GM23338 (cell line): ENCODE measurements around the gene POLD3. TPM values are rescaled to one million over a fixed set of nuclear protein-coding genes. Genes with fewer than 3 reads are reported as not detected.

Source experiments
- ATAC-seq: fragments of 200-7000 bp; cut with Tn5 transposase; 3 replicates; pipeline ENCODE4 v1.9.1; 2020
- DNase-seq: peaks from one replicate; pipeline ENCODE4 v3.0.0-alpha.2; 2015; ENCODE audit warnings: low spot score
- H2AFZ ChIP-seq: fragments of 200-600 bp; sonication (generic); 2 replicates; pipeline ENCODE4 v1.8.0; 2016; ENCODE audit warnings: antibody characterized with exemption, mild to moderate bottlenecking, moderate library complexity
- H3F3A ChIP-seq: fragments of 200-600 bp; sonication (generic); replicated peaks from 2 replicates; pipeline ENCODE4 v1.8.0; 2017; ENCODE audit warnings: antibody characterized with exemption, mixed run types, low read depth
- H3K27ac ChIP-seq: fragments of 200-600 bp; sonication (generic); 2 replicates; pipeline ENCODE4 v1.6.1; 2016; ENCODE audit warnings: low read depth
- H3K27me3 ChIP-seq: fragments of 200-600 bp; sonication (generic); 2 replicates; pipeline ENCODE4 v1.8.0; 2016; ENCODE audit warnings: mild to moderate bottlenecking, mixed run types, moderate library complexity; ENCODE audit not compliant: insufficient read depth
- H3K36me3 ChIP-seq: fragments of 200-600 bp; sonication (generic); 2 replicates; pipeline ENCODE4 v1.8.0; 2016; ENCODE audit warnings: mild to moderate bottlenecking; ENCODE audit not compliant: insufficient read depth
- H3K4me1 ChIP-seq: fragments of 200-600 bp; sonication (generic); 2 replicates; pipeline ENCODE4 v1.8.0; 2016; ENCODE audit warnings: mild to moderate bottlenecking, moderate library complexity; ENCODE audit not compliant: insufficient read depth
- H3K4me2 ChIP-seq: fragments of 200-600 bp; sonication (generic); 2 replicates; pipeline ENCODE4 v1.7.1; 2017; ENCODE audit warnings: mixed run types
- H3K4me3 ChIP-seq: fragments of 200-600 bp; sonication (generic); 2 replicates; pipeline ENCODE4 v1.6.1; 2016; ENCODE audit warnings: mixed run types
- H3K79me2 ChIP-seq: fragments of 200-600 bp; sonication (generic); replicated peaks from 2 replicates; pipeline ENCODE4 v1.8.0; 2017; ENCODE audit warnings: mild to moderate bottlenecking; ENCODE audit not compliant: insufficient read depth
- H3K9me2 ChIP-seq: fragments of 200-600 bp; sonication (generic); 2 replicates; pipeline ENCODE4 v1.8.0; 2017; ENCODE audit not compliant: insufficient read depth
- H4K20me1 ChIP-seq: fragments of 200-600 bp; sonication (generic); replicated peaks from 2 replicates; pipeline ENCODE4 v1.8.0; 2017; ENCODE audit warnings: mild to moderate bottlenecking; ENCODE audit not compliant: insufficient read depth
- H3K27ac Mint-ChIP-seq: 2 replicates; pipeline ENCODE4 v1.8.0; 2020; ENCODE audit warnings: inconsistent platforms, mild to moderate bottlenecking, moderate library complexity, mixed read lengths
- H3K27me3 Mint-ChIP-seq: 3 replicates; pipeline ENCODE4 v1.8.0; 2022; ENCODE audit warnings: low read depth, mild to moderate bottlenecking, moderate library complexity, mixed read lengths, inconsistent platforms; ENCODE audit not compliant: insufficient read depth, poor library complexity
- H3K36me3 Mint-ChIP-seq: 3 replicates; pipeline ENCODE4 v1.8.0; 2021; ENCODE audit warnings: low read depth, mild to moderate bottlenecking, inconsistent platforms, moderate library complexity, mixed read lengths
- H3K4me1 Mint-ChIP-seq: 3 replicates; pipeline ENCODE4 v1.8.0; 2020; ENCODE audit warnings: mild to moderate bottlenecking, inconsistent platforms, mixed read lengths
- H3K4me3 Mint-ChIP-seq: 3 replicates; pipeline ENCODE4 v1.8.0; 2021; ENCODE audit warnings: moderate library complexity, mild to moderate bottlenecking, inconsistent platforms, mixed read lengths
- H3K9me3 Mint-ChIP-seq: 3 replicates; pipeline ENCODE4 v1.8.0; 2020; ENCODE audit warnings: moderate library complexity, mild to moderate bottlenecking, inconsistent platforms, mixed read lengths
- CREB1 ChIP-seq: fragments of 250-450 bp; sonication (Bioruptor Pico); IDR thresholded peaks from 2 replicates; pipeline ENCODE4 v1.5.0; 2020; ENCODE audit warnings: low read depth, mild to moderate bottlenecking, moderate library complexity
- ETS1 ChIP-seq: IDR thresholded peaks from 2 replicates; pipeline ENCODE4 v1.6.1; 2016; ENCODE audit warnings: antibody characterized with exemption
- EZH2 ChIP-seq: fragments of 200-600 bp; sonication (generic); IDR thresholded peaks from one replicate; pipeline ENCODE4 v1.8.0; 2017; ENCODE audit warnings: antibody characterized with exemption, mild to moderate bottlenecking, low read depth; ENCODE audit not compliant: unreplicated experiment
- EZH2phosphoT487 ChIP-seq: fragments of 200-600 bp; sonication (generic); IDR thresholded peaks from one replicate; pipeline ENCODE4 v1.8.1; 2018; ENCODE audit warnings: antibody characterized with exemption; ENCODE audit not compliant: unreplicated experiment
- JUNB ChIP-seq: IDR thresholded peaks from one replicate; pipeline ENCODE4 v1.6.1; 2016; ENCODE audit warnings: antibody characterized with exemption; ENCODE audit not compliant: unreplicated experiment
- NANOG ChIP-seq: IDR thresholded peaks from 2 replicates; pipeline ENCODE4 v1.6.1; 2016; ENCODE audit warnings: antibody characterized with exemption, borderline replicate concordance
- POLR2AphosphoS5 ChIP-seq: IDR thresholded peaks from 2 replicates; pipeline ENCODE4 v1.6.1; 2016; ENCODE audit warnings: antibody characterized with exemption, low read depth
- STAT1 ChIP-seq: IDR thresholded peaks from one replicate; pipeline ENCODE4 v1.6.1; 2016; ENCODE audit warnings: antibody characterized with exemption; ENCODE audit not compliant: unreplicated experiment
- ZNF114 ChIP-seq: fragments of 250-450 bp; sonication (Bioruptor Pico); IDR thresholded peaks from 2 replicates; pipeline ENCODE4 v1.5.0; 2020; ENCODE audit warnings: mild to moderate bottlenecking, moderate library complexity
- ZNF331 ChIP-seq: fragments of 250-450 bp; sonication (Bioruptor Pico); IDR thresholded peaks from 2 replicates; pipeline ENCODE4 v1.5.0; 2020; ENCODE audit warnings: low read depth, mild to moderate bottlenecking, moderate library complexity
- ZNF462 ChIP-seq: fragments of 250-450 bp; sonication (Bioruptor Pico); IDR thresholded peaks from 2 replicates; pipeline ENCODE4 v1.5.0; 2020; ENCODE audit warnings: mild to moderate bottlenecking, moderate library complexity
- polyA plus RNA-seq: library from polyadenylated mRNA; unstranded; fragments of >200 nt; fragmentation: Nextera tagmentation; extraction: Ambion mirVana; gene quantifications from 2 replicates; pipeline ENCODE4 v1.2.1, GENCODE V29; 2016
- total RNA-seq: library from RNA; depleted of rRNA; stranded (reverse); fragments of >200 nt; shearing (Covaris generic); gene quantifications from 2 replicates; pipeline ENCODE4 v1.2.3, GENCODE V29; 2014
- TF ChIP-seq, protein P1 (sequence below): IDR thresholded peaks from one replicate; pipeline ENCODE4 v1.6.1; 2018; ENCODE audit warnings: antibody characterized with exemption; ENCODE audit not compliant: unreplicated experiment
- TF ChIP-seq, protein P2 (sequence below), 2 experiments: fragments of 200-600 bp in 1 of 2; sonication (generic) in 1 of 2; conservative IDR thresholded peaks; 2 replicates each; pipeline versions ENCODE4 v1.5.1 to v1.6.1; 2016 to 2017; ENCODE audit warnings: antibody characterized with exemption in 2 of 2, low read depth in 2 of 2, mild to moderate bottlenecking in 2 of 2, moderate library complexity in 1 of 2

The POLD3 gene
- total and polyA plus RNA-seq, 2 experiments from 2014 or later, result 21.9 to 50.1 TPM

DNA sequence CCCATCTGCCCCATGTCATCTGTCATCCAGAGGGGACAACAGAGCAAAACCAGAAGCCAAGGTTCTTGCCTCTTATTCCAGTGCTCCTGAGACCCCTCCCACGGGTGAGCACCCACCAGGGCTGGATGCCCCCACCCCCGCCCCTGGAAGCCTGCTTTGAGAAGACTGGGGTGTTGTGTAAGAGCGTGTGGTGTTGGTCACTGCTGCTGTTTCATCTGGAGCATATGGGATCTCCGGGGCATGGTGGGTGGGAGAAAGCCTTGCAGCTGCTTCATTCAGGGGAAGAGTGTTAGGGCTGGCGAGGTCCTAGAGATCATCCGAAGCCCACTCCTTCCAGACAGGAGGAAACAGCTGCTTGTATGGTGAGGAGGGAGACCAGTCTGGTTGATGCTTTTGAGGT lies 84.7 kb downstream of the POLD3 start:
- no peak overlapping the region for H3K27ac ChIP-seq
- peaks cover 1% of the 10 kb centered on the region for H3K27me3 Mint-ChIP-seq
- H3K27ac Mint-ChIP-seq, result no peak overlapping the region
- H3F3A ChIP-seq, result no peaks in the 10 kb centered on the region
- no peaks in the 10 kb centered on the region for H3K4me1 ChIP-seq
- no peak overlapping the region for H3K4me3 Mint-ChIP-seq
- H3K36me3 ChIP-seq, result no peaks in the 10 kb centered on the region
- H3K79me2 ChIP-seq, result no peaks in the 10 kb centered on the region
- no peak overlapping the region for H3K4me2 ChIP-seq
- no peaks in the 10 kb centered on the region; the same call in 2 of the 3 replicates for H3K4me1 Mint-ChIP-seq
- no peaks in the 10 kb centered on the region for H3K9me2 ChIP-seq
- no peak for TF ChIP-seq EZH2
- no peak for TF ChIP-seq STAT1
- TF ChIP-seq CREB1 (CRISPR knock-in tag), result no peak
- no peak for TF ChIP-seq ZNF462
- no peak for TF ChIP-seq JUNB
- TF ChIP-seq POLR2AphosphoS5, result no peak
- no peak for TF ChIP-seq EZH2phosphoT487
- TF ChIP-seq, protein P1, sequence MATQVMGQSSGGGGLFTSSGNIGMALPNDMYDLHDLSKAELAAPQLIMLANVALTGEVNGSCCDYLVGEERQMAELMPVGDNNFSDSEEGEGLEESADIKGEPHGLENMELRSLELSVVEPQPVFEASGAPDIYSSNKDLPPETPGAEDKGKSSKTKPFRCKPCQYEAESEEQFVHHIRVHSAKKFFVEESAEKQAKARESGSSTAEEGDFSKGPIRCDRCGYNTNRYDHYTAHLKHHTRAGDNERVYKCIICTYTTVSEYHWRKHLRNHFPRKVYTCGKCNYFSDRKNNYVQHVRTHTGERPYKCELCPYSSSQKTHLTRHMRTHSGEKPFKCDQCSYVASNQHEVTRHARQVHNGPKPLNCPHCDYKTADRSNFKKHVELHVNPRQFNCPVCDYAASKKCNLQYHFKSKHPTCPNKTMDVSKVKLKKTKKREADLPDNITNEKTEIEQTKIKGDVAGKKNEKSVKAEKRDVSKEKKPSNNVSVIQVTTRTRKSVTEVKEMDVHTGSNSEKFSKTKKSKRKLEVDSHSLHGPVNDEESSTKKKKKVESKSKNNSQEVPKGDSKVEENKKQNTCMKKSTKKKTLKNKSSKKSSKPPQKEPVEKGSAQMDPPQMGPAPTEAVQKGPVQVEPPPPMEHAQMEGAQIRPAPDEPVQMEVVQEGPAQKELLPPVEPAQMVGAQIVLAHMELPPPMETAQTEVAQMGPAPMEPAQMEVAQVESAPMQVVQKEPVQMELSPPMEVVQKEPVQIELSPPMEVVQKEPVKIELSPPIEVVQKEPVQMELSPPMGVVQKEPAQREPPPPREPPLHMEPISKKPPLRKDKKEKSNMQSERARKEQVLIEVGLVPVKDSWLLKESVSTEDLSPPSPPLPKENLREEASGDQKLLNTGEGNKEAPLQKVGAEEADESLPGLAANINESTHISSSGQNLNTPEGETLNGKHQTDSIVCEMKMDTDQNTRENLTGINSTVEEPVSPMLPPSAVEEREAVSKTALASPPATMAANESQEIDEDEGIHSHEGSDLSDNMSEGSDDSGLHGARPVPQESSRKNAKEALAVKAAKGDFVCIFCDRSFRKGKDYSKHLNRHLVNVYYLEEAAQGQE, result no peak
- no peak for TF ChIP-seq NANOG
- no peak for TF ChIP-seq ZNF331 (CRISPR knock-in tag)
- TF ChIP-seq, protein P2, sequence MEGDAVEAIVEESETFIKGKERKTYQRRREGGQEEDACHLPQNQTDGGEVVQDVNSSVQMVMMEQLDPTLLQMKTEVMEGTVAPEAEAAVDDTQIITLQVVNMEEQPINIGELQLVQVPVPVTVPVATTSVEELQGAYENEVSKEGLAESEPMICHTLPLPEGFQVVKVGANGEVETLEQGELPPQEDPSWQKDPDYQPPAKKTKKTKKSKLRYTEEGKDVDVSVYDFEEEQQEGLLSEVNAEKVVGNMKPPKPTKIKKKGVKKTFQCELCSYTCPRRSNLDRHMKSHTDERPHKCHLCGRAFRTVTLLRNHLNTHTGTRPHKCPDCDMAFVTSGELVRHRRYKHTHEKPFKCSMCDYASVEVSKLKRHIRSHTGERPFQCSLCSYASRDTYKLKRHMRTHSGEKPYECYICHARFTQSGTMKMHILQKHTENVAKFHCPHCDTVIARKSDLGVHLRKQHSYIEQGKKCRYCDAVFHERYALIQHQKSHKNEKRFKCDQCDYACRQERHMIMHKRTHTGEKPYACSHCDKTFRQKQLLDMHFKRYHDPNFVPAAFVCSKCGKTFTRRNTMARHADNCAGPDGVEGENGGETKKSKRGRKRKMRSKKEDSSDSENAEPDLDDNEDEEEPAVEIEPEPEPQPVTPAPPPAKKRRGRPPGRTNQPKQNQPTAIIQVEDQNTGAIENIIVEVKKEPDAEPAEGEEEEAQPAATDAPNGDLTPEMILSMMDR (conservative IDR thresholded peaks at IDR 0.05; ENCODE audit: low read depth in 2 of 2), result no peak
- no peak for TF ChIP-seq ETS1
- TF ChIP-seq ZNF114 (CRISPR knock-in tag), result no peak
- H3K36me3 Mint-ChIP-seq, result peaks cover 6% of the 10 kb centered on the region; the same call in 2 of the 3 replicates
- H4K20me1 ChIP-seq, result no peaks in the 10 kb centered on the region
- ATAC-seq, result no peak
- no peak overlapping the region for H2AFZ ChIP-seq
- no peak overlapping the region for H3K4me3 ChIP-seq
- no peaks in the 10 kb centered on the region for H3K27me3 ChIP-seq
- peaks cover 3% of the 10 kb centered on the region; the same call in 1 of the 3 replicates for H3K9me3 Mint-ChIP-seq
- no peak for DNase-seq
